GM19023 (cell line): ENCODE measurements around the gene RAI1.
A peak's percentile ranks its signal among the peaks of the same experiment; 100 is the strongest.
"Not testable (repeated sequence)": the region's sequence is repeated elsewhere in the genome, so short reads cannot be mapped to it uniquely, and the experiment has no call there.

Experiments
- ATAC-seq: cut with Tn5 transposase; IDR thresholded peaks from one replicate; pipeline ENCODE4 v1.9.1; 2021; ENCODE audit warnings: mild to moderate bottlenecking, moderate library complexity; ENCODE audit not compliant: unreplicated experiment

Gene RAI1

DNA sequence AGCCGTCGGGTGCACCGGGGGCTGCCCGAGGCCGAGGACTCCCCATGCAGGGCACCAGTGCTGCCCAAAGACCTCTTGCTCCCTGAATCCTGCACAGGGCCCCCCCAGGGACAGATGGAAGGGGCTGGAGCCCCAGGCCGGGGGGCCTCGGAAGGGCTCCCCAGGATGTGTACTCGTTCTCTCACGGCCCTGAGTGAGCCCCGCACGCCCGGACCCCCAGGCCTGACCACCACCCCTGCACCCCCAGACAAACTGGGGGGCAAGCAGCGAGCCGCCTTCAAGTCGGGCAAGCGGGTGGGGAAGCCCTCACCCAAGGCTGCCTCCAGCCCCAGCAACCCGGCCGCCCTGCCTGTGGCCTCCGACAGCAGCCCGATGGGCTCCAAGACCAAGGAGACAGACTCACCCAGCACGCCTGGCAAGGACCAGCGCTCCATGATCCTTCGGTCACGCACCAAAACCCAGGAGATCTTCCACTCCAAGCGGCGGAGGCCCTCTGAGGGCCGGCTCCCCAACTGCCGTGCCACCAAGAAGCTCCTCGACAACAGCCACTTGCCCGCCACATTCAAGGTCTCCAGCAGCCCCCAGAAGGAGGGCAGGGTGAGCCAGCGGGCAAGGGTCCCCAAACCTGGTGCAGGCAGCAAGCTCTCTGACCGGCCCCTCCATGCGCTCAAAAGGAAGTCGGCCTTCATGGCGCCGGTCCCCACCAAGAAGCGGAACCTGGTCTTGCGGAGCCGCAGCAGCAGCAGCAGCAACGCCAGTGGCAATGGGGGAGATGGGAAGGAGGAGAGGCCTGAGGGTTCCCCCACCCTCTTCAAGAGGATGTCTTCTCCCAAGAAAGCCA is 114.9 kb downstream of the RAI1 start:
- no peak for ATAC-seq

DNA sequence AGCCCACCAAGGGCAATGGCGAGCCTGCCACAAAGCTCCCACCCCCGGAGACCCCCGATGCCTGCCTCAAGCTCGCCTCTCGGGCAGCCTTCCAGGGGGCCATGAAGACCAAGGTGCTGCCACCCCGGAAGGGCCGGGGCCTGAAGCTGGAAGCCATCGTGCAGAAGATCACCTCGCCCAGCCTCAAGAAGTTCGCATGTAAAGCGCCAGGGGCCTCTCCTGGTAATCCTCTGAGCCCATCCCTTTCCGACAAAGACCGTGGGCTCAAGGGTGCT is 115.5 kb downstream of the RAI1 start:
- ATAC-seq, result no peak

DNA sequence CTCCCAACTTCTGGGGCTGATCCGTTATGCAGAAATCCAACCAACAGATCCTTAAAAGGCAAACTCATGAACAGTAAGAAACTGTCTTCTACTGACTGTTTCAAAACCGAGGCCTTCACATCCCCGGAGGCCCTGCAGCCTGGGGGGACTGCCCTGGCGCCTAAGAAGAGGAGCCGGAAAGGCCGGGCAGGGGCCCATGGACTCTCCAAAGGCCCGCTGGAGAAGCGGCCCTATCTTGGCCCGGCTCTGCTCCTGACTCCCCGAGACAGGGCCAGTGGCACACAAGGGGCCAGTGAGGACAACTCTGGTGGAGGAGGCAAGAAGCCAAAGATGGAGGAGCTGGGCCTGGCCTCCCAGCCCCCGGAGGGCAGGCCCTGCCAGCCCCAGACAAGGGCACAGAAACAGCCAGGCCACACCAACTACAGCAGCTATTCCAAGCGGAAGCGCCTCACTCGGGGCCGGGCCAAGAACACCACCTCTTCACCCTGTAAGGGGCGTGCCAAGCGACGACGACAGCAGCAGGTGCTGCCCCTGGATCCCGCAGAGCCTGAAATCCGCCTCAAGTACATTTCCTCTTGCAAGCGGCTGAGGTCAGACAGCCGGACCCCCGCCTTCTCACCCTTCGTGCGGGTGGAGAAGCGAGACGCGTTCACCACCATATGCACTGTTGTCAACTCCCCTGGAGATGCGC is 116.0 kb downstream of the RAI1 start:
- ATAC-seq, result no peak

DNA sequence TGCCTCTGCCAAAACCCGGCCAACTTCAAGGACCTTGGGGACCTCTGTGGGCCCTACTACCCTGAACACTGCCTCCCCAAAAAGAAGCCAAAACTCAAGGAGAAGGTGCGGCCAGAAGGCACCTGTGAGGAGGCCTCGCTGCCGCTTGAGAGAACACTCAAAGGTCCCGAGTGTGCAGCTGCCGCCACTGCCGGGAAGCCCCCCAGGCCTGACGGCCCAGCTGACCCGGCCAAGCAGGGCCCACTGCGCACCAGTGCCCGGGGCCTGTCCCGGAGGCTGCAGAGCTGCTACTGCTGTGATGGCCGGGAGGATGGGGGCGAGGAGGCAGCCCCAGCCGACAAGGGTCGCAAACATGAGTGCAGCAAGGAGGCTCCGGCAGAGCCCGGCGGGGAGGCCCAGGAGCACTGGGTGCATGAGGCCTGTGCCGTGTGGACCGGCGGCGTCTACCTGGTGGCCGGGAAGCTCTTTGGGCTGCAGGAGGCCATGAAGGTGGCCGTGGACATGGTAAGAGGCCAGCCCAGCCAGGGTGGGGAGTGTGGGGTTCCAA is 116.8 kb downstream of the RAI1 start:
- ATAC-seq, result no peak

DNA sequence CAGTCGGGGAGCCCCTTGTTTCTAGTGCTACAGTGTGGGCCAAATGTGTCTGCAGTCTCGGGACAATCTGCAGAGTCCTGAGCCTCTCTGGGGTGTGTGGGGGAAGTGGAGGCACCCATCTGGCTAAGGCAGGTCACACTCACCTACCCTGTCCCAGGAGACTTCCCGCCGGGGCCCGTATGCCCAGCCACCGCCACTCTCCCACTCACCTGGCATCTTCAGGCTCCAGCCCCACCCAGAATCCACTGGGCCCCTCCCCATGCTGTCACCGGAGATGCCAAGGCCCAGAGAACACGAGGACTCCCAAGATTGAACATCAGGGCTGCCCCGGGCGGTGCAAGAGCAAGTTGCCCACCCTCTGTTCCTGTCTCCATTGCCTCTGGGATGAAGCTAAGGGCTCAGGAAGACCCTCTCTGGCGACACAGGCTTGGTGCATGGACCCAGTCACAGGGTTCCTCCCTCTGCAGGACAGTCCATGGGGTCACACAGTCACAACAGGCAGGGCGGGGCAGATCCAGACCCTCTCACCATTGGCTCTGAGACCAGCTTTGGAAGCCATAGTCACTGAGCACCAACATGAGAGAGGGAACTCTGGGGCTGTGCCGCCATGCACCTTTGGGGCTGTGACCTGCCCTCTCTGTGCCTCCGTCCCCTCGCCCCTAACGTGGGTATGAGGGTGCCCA is 117.5 kb downstream of the RAI1 start:
- ATAC-seq, result no peak

DNA sequence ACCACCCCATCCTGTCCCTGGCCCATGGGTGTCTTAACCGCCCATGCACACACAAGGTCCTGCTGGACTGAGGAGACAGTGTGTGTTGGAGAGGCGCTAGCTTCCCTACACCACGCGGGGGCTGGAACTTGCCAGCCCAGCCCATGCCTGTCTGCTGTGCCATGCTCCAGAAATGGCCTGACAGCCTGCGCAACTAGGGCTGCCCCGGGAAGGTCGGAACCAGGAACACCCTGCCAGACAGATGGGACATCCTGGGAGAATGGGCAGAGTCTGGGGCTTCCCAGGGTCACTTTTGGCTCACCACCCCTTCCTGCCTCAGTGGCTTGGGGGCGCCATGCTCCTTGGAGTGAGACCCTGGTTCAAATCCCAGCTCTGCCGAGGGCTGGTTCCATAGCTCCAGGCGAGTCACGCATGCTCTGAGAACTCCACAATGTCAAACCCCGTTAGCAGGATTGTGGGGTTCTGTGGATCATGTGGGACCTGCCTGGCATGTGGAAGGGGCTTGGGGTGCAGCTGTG is 119.3 kb downstream of the RAI1 start:
- no peak for ATAC-seq

DNA sequence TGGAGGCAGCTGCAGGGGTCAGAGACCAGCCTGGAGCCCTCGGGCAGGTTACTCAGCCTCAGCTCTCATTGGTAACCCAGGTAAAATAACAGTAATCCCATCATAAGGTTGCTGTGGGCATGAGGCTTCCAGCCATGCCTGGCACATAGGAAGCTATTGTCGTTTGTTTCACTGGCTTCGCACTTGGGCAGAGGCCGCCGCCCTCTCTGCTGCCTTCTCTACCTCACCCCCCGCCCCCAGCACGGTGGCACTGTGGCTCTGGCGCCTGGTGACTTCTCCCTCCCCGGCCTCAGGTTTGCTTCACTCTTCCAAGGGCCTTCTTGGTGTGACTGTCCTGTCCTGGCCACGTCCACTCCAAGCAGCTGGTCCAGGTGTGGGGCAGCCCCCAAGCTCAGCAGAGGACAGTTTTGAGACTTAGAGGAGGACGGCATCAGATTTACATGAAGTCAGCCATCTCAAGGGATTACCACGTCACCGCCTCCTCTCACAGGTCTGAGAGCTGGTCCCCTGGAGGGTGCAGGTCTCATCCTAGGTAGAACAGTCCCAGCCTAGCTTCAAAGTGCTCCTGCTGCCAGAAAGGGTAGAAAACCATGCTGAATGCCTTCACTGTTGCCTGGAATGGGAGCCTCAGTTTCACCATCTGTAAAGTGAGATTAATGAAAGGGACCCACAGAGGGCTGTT is 120.7 kb downstream of the RAI1 start:
- ATAC-seq, result no peak

DNA sequence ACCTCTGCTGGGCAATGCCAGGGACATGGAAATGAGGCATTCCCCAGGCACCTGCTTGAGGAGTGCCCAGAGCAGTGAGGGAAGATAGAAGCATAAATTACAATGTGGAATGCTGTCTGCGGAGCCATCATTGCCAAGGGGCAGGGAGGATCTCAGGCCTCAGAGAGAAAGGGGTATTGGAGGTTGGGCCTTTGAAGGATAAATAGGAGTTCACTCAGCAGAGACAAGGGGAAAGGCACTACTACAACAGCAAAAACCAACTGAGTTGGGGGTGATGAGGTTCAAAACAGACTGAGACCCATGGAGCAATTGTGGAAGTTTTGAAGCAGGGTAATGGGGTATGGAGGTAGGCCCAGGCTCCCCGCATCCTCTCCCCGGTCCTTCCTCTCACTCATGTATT is 122.7 kb downstream of the RAI1 start:
- ATAC-seq, result no peak

DNA sequence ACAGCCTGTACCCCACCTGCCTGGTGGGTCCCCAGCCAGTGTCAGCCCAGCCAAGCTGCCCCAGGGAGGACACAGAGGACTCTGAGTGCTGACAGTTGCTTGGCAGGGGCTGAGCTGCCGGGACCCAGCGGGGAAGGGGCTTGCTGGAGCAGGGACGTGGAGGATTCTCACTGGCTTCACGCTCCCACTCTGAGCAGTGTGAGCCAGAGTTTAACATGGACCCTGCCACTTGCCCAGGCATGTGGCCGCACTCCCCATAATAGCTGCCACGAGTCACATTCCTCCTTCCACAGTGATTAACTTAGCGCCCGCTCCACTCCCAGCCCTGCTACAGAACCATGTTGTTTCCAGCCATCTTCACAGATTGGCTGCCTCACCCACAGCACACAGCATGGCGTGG is 124.3 kb downstream of the RAI1 start:
- ATAC-seq, result no peak

DNA sequence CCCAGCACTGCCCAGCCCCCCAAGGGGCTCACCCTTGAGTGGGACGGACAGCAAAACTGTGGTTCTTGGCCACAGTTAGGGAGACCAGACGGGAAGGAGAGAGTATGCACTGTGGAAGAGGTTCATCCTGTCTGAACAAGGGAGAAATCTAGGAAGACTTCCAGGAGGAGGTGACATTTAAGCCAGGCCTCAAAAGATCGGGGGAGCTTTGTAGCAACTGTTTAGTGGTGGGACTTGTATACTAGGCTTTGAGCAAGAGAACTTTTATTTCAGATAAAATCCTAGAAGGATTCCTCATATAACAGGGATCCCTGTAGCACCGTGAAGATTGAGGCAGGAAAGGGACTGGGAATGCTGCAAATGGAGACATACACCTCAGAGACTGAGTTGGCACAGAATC is 124.8 kb downstream of the RAI1 start:
- no peak for ATAC-seq

DNA sequence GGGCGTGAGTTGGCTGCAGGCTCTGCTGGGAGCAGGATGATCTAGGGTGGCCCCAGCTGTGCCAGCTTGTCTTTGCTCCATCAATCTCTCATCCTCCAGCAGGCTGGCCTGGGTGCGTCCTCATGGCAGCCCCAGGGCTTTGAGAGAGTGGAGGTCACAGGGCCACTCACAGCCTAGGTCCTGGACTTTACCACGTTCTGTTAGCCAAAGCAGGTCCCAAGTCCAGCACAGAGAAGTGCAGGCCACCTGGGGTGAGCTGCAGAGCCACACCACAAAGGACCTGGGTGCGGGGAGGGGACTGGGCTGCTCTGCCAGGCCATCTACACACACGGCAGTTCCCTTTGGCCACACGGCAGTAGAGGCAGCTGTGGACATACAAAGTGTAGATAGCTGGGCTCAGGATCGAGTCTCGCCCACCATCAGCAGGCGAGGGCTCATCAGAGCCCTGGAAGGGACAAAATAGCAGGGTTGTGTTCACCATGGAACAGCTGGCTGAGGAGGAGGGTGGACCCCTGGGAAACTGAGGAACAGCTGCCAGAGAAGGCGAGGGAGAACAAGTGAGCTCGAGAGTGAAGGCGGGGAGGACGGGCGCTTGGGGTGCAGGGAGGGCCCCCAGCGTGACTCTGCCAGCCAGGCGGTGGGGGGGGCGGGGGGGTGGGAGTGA is 125.5 kb downstream of the RAI1 start:
- ATAC-seq, result no peak

DNA sequence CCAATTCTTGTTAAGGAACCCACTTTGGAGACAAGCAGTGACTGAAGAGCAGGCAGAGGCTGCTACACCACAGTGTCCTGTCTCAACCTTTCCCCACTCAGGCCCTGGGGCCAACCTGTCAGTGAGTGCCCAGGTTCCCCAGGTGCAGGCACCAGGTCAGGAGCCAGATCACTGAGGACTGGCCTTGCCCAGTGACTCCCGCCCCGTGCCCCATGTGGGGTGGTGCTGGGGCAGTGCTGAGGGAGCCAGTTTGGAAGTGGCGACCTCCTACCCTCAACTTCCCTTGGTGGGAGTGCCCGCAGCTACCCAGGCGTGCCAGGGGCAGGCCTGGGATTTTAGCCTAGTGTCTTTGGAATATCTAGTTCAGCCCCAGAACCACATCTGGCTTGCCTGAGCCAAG is 126.2 kb downstream of the RAI1 start:
- no peak for ATAC-seq

DNA sequence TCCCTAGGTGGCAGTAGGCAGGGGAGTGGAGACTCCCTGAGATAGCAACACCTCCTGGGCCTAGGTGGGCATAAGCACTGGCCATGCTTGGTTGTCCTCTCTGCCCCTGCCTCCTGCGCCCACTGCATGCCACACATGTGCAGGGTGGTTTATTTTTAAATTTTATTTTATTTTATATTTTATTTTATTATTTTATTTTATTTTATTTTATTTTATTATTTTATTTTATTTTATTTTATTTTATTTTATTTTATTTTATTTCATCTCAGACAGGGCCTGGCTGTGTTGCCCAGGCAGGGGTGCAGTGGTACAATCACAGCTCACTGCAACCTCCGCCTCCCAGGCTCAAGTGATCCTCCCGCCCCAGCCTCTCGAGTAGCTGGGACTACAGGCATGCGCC is 126.9 kb downstream of the RAI1 start:
- not testable (repeated sequence) for ATAC-seq

DNA sequence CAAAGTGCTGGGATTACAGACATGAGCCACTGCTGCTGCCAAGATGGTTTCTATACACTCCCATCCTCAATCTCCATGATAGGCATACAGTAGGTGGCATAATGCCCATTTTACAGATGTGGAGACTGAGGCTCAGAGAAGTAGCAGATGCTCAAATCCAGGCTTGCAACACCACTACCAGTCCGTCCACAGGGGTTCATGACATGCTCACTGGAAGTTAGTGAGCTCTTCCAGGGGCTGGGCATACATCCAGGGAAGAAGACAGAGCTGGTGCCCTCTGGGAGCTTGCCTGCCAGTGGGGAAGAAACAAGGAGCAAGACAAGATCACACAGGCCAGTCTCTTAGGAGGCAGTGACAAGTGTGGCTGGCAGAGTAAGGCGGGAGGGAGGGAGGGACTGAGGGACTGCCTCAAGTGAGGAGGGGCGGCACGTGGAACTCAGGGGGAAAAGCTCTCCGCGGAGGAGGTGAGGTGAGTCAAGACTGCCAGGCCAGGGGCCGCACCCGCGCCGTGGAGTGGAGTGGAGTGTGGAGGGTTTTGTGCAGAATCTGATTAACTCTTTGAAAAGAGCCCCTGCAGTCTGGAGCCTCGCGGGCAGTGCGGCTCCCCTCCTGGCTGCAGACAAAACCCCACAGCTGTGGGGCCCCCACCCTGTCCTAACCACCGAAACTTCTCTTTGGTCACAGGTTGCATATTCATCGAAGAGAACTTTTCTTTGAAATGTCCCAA is 127.6 kb downstream of the RAI1 start:
- peak; percentile 69 for ATAC-seq

DNA sequence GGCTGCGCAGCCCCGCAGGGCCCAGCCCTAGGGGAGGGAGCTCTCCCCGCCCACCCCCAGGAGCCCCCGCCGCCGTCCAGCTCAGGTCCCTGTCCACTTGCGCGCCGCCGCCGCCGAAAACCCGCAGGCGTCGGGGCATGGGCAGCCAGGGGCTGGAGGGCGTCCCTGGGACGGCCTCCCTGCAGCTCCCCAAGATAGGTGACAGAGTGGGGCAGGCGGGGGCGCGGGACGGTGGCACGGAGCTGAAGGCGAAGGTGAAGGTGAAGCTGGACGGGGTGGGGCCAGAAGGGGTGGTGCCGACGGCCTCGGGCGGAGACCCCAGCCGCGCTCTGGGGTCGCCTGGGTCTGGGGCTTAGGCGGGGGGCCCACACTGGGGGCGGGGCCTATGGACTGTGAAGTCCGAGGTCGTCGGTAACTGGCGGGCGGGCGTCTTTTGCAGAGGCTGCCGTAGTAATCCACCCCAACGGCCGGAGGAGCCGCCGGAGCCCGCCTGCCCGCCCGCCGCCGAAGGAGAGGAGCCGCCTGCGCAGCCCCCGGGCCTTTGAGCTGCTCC is 128.3 kb downstream of the RAI1 start:
- ATAC-seq, result no peak

DNA sequence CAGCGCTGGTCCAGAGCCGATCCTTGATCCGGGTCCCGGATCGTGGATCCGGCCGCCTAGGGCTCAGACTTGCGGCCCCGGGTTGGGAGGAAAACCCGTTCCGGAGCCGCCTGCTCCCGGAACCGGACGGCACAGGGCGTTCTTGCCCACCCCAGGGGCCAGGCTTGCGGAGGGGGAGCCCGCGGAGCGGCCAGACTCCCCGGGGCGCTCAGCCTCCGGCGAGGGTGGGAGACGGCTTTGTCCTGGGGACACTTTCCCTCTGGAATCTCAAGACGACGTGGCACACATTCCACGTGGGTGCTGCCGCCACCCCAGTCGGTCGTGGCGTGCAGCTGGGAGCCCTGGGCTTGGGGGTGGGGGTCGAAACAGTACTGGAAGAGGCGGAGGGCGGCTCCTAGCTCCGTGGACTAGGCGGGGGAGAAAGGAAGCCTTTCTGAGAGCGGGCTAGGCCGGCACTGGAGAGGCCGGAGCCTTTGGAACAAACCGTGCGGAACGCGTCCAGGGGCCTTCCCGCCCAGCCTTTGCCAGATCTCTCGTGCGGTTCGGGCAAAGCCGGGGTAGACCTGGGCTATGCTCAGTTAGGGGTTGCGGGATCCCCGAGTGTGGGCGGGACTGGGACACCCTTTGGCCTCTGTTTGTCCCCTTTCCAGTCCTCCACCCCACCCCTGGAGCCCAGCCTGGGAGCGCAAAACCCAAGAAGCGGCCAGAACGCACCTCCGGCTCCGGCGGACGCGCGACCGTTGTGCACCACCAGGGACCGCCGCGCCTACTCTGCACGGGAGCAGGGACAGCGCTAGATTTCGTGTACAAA is 129.0 kb downstream of the RAI1 start:
- no peak for ATAC-seq

DNA sequence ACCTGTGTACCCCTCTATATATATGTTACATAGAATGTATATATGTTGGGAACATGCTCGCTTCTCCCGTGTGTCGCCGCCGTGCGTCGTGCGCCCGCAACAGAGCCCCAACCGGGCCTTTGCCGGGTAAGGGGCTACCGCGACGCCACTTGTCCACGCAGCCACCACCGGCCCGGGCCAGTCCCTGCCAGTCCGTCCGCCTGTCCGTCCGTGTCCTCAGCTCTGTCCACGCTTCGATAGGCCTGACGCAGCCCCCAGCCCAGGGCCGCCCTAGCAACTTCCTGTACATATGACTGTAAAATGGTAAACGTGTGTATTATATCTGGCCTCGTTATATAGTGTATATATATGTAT is 129.6 kb downstream of the RAI1 start:
- ATAC-seq, result no peak

DNA sequence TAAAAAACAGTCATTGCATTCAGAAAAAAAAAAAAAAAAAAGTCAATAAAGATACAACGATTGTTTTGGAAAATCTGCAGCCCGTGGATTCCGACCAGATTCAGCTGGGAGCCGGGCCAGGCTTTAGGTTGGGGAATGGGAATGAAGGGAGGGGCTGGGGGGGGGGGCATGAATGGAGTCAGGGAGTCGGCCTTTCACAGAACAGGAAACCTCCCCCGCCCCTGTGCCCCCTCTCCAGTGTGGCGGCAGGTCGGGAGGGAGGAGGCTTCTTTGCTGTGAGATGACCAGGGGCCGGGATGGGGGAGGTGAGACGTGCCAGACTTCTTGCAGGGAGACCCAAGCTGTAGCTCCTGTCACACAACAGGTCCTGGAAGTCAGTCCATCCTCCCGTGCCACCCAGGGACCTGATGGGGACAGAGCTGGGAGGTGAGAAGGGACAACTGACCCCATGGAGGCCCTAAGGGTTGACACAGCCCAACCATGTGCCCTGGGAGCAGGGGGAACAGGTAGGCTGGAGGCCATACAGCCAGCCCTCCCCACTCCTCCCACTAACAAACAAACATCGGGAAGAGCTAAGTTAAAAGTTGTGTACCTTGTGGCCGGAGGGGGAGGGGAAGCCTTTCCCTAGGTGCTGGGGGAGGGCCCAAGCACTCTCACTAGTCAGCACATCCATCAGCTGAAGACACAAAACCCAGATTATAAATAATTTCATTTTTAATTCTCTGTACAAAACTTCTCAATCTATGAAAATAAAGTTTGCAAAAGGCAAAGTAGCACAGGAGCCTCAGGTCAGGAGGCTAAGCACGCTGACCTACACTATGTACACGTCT is 130.3 kb downstream of the RAI1 start:
- ATAC-seq, result no peak
